K562 (cell line): Measurements from ENCODE around the gene CD3D. TPM values are rescaled to one million over a fixed set of nuclear protein-coding genes. Genes with fewer than 3 reads are reported as not detected.

Source experiments
- C11orf30 ChIP-seq: fragments of 450-650 bp; IDR thresholded peaks from 2 replicates; pipeline ENCODE4 v1.6.1; 2016; ENCODE audit warnings: low read depth, mild to moderate bottlenecking
- CHD1 ChIP-seq: fragments of 200-600 bp; sonication (generic); IDR thresholded peaks from one replicate; pipeline ENCODE4 v1.6.1; 2012; ENCODE audit warnings: mild to moderate bottlenecking, moderate library complexity, low read length, inconsistent platforms
- DMBX1 ChIP-seq: fragments of 250-450 bp; sonication (Bioruptor Pico); IDR thresholded peaks from 2 replicates; pipeline ENCODE4 v1.8.0; 2022; ENCODE audit warnings: inconsistent platforms, mild to moderate bottlenecking, moderate library complexity, borderline replicate concordance
- FOXJ2 ChIP-seq: fragments of 200-800 bp; sonication (Bioruptor generic); IDR thresholded peaks from 2 replicates; pipeline ENCODE4 v1.6.1; 2016; ENCODE audit warnings: missing genetic modification characterization, missing compliant biosample characterization
- MAFG ChIP-seq: fragments of 450-650 bp; conservative IDR thresholded peaks from 2 replicates; pipeline ENCODE4 v1.6.1; 2016; ENCODE audit warnings: missing genetic modification characterization, missing compliant biosample characterization
- PHF20 ChIP-seq: fragments of 450-650 bp; IDR thresholded peaks from 2 replicates; pipeline ENCODE4 v1.6.1; 2018; ENCODE audit not compliant: partially characterized antibody
- SAP30 ChIP-seq: fragments of 200-600 bp; sonication (generic); IDR thresholded peaks from 2 replicates; pipeline ENCODE4 v1.6.1; 2012; ENCODE audit warnings: borderline replicate concordance, low read depth, mild to moderate bottlenecking, moderate library complexity, low read length, control low read depth, inconsistent platforms; ENCODE audit not compliant: insufficient read depth, poor library complexity, severe bottlenecking
- ZKSCAN8 ChIP-seq: fragments of 200-800 bp; sonication (Bioruptor generic); IDR thresholded peaks from 2 replicates; pipeline ENCODE4 v1.6.1; 2016; ENCODE audit warnings: missing genetic modification characterization, missing compliant biosample characterization
- ZNF140 ChIP-seq: fragments of 250-450 bp; sonication (Bioruptor Pico); IDR thresholded peaks from 2 replicates; pipeline ENCODE4 v1.8.0; 2021; ENCODE audit warnings: moderate library complexity, mild to moderate bottlenecking, inconsistent platforms
- ZNF232 ChIP-seq: sonication (generic); formaldehyde crosslinking; IDR thresholded peaks from 2 replicates; pipeline ENCODE4 v1.8.0; 2022; ENCODE audit warnings: mild to moderate bottlenecking, missing genetic modification reagents
- ZNF583 ChIP-seq: fragments of 250-450 bp; sonication (Bioruptor Pico); IDR thresholded peaks from 2 replicates; pipeline ENCODE4 v1.4.0; 2020
- polyA plus RNA-seq, 8 experiments: library from polyadenylated mRNA; depleted of rRNA in 4 of 8; stranded (reverse) in 5 of 8; unstranded in 3 of 8; fragments of >200 nt; fragmentation: Nextera tagmentation in 2 of 8; fragmentation: Illumina TruSeq in 1 of 8; extraction: Ambion mirVana in 2 of 8; extraction: Trizol in 1 of 8; gene quantifications; 2 replicates each; pipeline versions ENCODE4 v1.2.1 to v1.2.3, GENCODE V29; 2011 to 2014; ENCODE audit warnings: inconsistent platforms in 1 of 8, missing spikeins in 1 of 8
- total RNA-seq, 7 experiments: library from RNA; depleted of rRNA in 6 of 7; stranded (reverse); fragments of >200 nt in 6 of 7; fragmentation: Illumina TruSeq in 2 of 7; extraction: Trizol in 2 of 7; gene quantifications; 2 replicates each; pipeline versions ENCODE4 v1.2.1 to v1.2.3, GENCODE V29; 2011 to 2021; ENCODE audit warnings: low replicate concordance in 1 of 7
- TF ChIP-seq, protein P1 (sequence below): fragments of 150-350 bp; conservative IDR thresholded peaks from 2 replicates; pipeline ENCODE4 v1.6.1; 2014; ENCODE audit warnings: low read length
- TF ChIP-seq, protein P2 (sequence below): sonication (generic); IDR thresholded peaks from 2 replicates; pipeline ENCODE4 v1.6.1; 2016
- TF ChIP-seq, protein P3 (sequence below): IDR thresholded peaks from 2 replicates; pipeline ENCODE4 v1.6.1; 2011; ENCODE audit warnings: borderline replicate concordance, low read depth, mild to moderate bottlenecking, moderate library complexity, low read length; ENCODE audit not compliant: insufficient read depth, poor library complexity, severe bottlenecking
- TF ChIP-seq, protein P4 (sequence below): fragments of 250-450 bp; sonication (Bioruptor Pico); IDR thresholded peaks from 2 replicates; pipeline ENCODE4 v1.5.0; 2021
- TF ChIP-seq, protein P5 (sequence below), 2 experiments: fragments of 450-650 bp; IDR thresholded peaks; 2 replicates each; pipeline ENCODE4 v1.6.1; 2016

Gene CD3D
- total and polyA plus RNA-seq, 9 of the 15 experiments (the other 6 are each of a cell fraction or from before 2014, with no cell fraction given): 36.2 to 238 (median 67.1) TPM

DNA sequence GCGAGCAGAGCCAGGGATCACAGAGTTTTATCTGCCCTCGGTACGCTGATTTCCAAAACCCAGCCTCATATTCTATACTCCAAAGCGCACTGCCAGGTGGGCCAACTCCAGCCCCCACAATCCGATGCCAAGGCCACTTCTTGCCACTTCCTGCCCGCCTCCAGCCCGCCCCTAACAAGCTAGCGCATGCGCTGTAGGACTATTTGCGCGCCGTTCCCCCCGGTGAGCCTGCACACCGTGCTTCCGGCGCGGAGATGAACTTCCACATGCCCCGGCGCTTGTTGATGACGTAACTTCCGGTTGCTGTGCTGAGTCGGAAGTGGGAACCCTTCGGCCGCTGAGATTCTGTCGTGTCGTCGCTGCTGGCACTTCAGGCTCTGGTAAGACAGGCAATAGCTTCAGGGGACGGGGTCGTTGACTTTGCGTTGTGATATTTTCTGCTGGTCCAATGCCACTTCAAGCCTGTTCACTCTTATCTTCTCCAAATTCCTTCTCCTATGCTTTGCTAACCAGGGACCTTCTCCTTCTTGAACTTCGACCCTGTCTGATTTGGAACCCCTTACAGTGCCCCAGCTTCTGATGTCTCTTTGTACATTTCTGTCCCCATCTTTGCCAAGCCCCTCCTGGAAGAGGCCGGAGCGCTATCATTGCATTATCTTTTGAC, 16.9 kb upstream of the CD3D start, which contains the start of gene UBE4A (continued):
- TF ChIP-seq DMBX1 (CRISPR knock-in tag) (peak; percentile 34; the same call in 1 of the 2 replicates), CHD1 (no peak), ZKSCAN8 (no peak), SAP30 (peak; percentile 67), ZNF232 (CRISPR knock-in tag) (no peak), ZNF140 (CRISPR knock-in tag) (no peak), FOXJ2 (tag) (no peak), ZNF583 (peak; percentile 26; the same call in 1 of the 2 replicates), PHF20 (peak; percentile 100), MAFG (tag) (no peak), C11orf30 (peak; percentile 96)
- TF ChIP-seq, protein P1, sequence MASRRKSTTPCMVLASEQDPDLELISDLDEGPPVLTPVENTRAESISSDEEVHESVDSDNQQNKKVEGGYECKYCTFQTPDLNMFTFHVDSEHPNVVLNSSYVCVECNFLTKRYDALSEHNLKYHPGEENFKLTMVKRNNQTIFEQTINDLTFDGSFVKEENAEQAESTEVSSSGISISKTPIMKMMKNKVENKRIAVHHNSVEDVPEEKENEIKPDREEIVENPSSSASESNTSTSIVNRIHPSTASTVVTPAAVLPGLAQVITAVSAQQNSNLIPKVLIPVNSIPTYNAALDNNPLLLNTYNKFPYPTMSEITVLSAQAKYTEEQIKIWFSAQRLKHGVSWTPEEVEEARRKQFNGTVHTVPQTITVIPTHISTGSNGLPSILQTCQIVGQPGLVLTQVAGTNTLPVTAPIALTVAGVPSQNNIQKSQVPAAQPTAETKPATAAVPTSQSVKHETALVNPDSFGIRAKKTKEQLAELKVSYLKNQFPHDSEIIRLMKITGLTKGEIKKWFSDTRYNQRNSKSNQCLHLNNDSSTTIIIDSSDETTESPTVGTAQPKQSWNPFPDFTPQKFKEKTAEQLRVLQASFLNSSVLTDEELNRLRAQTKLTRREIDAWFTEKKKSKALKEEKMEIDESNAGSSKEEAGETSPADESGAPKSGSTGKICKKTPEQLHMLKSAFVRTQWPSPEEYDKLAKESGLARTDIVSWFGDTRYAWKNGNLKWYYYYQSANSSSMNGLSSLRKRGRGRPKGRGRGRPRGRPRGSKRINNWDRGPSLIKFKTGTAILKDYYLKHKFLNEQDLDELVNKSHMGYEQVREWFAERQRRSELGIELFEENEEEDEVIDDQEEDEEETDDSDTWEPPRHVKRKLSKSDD: no peak
- TF ChIP-seq, protein P2, sequence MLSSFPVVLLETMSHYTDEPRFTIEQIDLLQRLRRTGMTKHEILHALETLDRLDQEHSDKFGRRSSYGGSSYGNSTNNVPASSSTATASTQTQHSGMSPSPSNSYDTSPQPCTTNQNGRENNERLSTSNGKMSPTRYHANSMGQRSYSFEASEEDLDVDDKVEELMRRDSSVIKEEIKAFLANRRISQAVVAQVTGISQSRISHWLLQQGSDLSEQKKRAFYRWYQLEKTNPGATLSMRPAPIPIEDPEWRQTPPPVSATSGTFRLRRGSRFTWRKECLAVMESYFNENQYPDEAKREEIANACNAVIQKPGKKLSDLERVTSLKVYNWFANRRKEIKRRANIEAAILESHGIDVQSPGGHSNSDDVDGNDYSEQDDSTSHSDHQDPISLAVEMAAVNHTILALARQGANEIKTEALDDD: no peak
- TF ChIP-seq, protein P3, sequence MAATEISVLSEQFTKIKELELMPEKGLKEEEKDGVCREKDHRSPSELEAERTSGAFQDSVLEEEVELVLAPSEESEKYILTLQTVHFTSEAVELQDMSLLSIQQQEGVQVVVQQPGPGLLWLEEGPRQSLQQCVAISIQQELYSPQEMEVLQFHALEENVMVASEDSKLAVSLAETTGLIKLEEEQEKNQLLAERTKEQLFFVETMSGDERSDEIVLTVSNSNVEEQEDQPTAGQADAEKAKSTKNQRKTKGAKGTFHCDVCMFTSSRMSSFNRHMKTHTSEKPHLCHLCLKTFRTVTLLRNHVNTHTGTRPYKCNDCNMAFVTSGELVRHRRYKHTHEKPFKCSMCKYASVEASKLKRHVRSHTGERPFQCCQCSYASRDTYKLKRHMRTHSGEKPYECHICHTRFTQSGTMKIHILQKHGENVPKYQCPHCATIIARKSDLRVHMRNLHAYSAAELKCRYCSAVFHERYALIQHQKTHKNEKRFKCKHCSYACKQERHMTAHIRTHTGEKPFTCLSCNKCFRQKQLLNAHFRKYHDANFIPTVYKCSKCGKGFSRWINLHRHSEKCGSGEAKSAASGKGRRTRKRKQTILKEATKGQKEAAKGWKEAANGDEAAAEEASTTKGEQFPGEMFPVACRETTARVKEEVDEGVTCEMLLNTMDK: no peak
- TF ChIP-seq, protein P4, sequence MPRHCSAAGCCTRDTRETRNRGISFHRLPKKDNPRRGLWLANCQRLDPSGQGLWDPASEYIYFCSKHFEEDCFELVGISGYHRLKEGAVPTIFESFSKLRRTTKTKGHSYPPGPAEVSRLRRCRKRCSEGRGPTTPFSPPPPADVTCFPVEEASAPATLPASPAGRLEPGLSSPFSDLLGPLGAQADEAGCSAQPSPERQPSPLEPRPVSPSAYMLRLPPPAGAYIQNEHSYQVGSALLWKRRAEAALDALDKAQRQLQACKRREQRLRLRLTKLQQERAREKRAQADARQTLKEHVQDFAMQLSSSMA (CRISPR knock-in tag): no peak
- TF ChIP-seq, protein P5, sequence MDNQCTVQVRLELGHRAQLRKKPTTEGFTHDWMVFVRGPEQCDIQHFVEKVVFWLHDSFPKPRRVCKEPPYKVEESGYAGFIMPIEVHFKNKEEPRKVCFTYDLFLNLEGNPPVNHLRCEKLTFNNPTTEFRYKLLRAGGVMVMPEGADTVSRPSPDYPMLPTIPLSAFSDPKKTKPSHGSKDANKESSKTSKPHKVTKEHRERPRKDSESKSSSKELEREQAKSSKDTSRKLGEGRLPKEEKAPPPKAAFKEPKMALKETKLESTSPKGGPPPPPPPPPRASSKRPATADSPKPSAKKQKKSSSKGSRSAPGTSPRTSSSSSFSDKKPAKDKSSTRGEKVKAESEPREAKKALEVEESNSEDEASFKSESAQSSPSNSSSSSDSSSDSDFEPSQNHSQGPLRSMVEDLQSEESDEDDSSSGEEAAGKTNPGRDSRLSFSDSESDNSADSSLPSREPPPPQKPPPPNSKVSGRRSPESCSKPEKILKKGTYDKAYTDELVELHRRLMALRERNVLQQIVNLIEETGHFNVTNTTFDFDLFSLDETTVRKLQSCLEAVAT (IDR thresholded peaks at IDR 0.05): no peak
